GM19043 (cell line): ENCODE data around the gene HCRT.
"Not testable (repeated sequence)": the region's sequence is repeated elsewhere in the genome, so short reads cannot be mapped to it uniquely, and the experiment has no call there.

Experiments
- ATAC-seq: cut with Tn5 transposase; IDR thresholded peaks from one replicate; pipeline ENCODE4 v1.9.1; 2021; ENCODE audit warnings: low read depth; ENCODE audit not compliant: unreplicated experiment

HCRT gene

DNA sequence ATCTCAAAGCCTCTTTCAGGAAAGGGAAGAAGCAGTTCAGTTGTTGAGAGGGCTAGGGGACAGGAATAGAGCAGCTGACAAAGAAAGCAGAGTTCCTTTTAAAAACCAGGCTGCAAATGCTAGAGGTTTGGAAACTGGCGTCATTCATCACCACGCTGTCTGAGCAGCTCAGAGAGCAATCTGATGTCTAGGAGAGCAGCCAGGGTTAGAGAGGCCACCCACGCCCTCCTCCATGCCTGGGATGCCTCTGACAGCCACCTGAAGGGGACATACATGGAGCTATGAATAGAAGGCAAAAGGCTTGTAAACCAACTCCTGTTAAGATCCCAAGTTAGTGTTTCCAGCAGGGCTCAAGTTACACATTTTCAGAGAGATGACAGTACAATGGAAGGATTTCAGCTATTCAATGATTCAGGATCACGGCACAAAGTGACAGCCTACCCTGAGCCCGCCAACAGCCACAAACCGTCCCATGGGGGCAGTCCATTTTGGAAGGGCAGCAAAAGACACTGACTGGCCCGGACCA is 42.8 kb downstream of the HCRT start:
- ATAC-seq = no peak

DNA sequence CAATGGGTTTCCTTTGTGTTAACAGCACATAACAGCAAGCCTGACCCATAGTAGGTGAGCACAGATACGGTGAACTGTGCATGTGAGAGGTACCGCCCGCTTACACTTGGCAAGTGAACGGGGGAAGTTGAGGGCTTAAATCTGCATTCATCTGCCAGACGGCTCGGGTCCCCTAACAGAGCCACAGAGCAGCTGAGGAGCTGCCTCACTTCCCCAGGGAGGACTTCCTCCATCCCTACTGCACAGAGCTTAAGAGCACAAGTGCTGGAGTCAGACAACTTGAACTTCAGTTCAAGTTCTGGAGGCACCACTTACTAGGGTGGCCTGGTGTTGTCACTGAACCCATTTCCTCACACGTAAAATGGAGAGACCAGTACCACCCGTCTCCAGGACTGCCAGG is 43.9 kb downstream of the HCRT start:
- no peak for ATAC-seq

DNA sequence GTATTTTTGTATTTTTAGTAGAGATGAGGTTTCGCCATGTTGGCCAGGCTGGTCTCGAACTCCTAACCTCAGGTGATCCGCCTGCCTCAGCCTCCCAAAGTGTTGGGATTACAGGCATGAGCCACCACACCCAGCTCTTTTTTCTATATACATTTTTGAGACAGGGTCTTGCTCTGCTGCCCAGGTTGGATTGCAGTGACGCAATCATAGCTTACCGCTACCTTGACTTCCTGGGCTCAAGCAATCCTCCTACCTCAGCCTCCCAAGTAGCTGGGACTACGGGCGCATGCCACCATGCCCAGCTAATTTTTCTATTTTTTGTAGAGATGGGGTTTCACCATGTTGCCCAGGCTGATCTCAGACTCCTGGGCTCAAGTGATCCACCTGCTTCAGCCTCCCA is 44.6 kb downstream of the HCRT start:
- not testable (repeated sequence) for ATAC-seq

DNA sequence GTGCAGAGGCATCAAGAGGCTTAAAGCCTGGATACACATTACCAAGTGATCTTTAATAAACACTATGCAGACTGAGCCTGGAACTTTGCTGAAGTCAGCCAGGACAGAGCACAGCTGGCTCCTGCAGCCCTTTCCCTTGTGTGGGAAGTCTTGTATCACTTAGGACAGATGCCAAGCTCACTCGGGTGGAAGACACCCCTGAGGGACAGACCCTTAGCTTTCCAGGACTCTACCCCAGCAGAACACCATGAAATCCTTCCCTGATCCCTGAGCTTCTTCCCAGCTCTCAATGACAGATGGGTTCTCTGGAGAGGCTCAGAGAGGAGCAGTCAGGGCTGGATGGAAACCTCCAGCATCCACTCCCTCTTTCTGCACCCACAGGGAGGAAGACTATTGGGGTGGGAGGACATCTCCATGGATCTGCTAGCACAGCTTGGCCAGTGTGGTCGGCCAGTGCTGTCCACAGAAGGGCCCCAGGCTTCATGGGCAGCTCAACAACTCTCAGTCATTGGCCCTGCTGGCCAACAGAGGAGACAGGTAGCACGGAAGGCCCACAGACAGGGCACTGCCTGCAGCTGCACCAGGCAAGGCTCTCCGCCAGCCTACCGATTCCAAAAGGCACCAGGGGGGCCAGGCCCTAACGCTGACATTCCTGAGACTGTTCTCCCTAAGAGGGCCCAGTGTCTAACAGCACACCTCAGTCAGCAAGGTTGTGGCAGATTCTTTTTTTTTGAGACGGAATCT is 46.3 kb downstream of the HCRT start:
- ATAC-seq = no peak

DNA sequence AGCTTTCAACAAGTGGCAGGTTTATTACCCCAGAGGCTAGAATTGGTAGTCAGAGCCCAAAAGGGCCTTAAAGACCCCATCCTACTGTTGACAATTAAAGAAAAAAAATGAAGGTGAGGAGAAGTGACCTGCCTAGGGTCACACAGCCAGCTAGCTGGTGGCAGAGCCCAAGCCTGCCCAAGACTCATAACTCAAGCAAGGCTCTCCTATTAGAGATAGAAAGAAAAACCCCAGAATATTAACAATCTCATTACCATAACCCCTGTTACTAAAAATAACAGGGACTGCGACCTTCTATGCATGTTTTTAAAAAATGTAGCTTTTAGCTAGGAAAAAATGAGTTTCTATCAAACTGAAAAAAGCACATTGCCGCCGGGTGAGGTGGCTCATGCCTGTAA is 48.6 kb downstream of the HCRT start:
- no peak for ATAC-seq

DNA sequence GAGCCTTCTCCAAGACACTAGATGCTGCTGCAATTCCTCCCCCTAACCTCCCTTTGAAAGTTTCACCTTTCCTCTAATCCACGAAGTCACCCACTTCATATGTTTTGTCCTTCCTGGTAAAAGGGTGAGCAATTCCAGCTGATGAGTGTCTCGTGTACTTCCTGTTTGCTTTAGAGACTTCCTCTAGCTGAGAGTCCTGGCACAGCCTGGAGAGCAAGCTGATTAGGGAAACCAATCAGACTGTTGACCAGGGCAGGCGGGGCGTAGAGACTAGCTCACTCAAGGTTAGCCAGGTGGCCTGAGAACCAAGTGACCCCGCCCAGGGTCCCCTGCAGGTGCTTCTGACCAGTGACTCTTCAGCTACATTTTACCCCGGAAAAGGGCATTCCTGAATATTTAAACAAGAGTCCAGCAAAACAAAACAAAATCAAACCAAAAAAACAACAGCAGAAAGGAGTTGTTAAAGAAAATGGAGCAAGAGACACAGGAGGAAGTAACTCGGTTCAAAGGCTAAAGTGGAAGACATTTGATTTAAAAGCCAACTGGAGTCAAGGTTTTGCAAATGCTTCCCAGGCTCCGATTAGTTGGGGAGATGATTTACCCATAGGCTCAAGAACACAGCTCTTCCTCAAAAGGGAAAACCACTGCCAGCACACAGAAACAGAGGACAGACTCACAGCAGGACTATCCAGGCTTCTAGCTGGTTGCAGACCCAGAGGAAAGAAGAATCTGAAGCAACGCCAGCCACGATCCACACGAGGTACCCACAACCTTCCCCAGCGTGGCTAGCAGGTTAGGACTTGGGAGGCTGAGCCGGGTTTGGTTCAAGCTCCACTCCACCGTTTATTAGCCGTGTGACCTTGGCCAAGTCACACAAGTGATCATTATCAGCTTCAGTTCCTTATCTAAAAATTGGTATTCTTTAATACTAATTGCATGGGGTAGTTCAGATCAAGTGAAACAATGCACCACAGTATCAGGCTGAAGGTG is 49.3 kb downstream of the HCRT start:
- no peak for ATAC-seq

DNA sequence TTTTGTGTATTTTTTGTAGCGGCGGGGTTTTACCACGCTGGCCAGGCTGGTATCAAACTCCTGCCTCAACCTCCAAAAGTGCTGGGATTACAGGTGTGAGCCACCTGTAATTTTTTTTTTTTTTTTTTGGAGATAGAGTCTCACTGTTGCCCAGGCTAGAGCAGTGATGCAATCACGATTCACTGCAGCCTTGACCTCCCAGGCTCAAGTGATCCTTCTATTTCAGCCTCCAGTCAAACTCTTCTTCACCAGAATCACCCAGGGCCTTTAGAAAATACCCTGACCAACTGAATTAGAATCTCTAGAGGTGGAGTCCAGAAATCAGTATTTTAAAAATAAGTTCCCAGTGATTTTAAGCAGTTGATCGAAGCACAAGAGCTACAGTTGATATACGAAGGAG is 50.1 kb downstream of the HCRT start:
- ATAC-seq = no peak
